Head of caudate nucleus (tissue), 42 donors: ENCODE data around the gene VASH2.
A peak's percentile ranks its signal among the peaks of the same experiment; 100 is the strongest.
"Not testable (repeated sequence)": the region's sequence is repeated elsewhere in the genome, so short reads cannot be mapped to it uniquely, and the experiment has no call there.

Experiments used
- DNase-seq, 42 donors: peaks; one replicate each; pipeline versions ENCODE4 v3.0.0 to v3.0.0-alpha.2; 2020 to 2021; ENCODE audit warnings: mixed read lengths in 7 of 42
- intact Hi-C: fragments of 100-400 bp; cut with DNase I; formaldehyde crosslinking; loops from one replicate; pipeline ENCODE4 v1.15.0; 2022

Gene VASH2

GRCh38 chr1:212951947-212952640 lies 1.8 kb downstream of the VASH2 start:
- intact Hi-C loops, result no loop called here
- no peak for DNase-seq

DNA sequence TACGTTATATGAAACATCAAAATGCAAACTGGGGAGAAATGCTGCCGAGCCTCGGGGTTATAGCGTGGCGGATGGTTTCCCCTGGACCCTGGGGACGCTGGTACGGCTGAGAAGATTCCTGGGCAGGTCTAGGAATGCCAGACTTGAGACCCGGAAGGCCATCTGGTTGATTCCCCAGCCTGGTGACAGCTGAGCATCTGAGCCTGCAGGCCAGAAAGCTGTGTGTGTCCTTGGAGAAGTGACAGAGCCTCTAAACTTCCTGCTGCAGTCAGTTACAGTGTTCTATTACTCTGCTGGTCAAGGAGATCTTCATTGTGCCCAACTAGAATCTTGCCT lies 2.3 kb downstream of the VASH2 start:
- DNase-seq, result no peak
- intact Hi-C loops, result no loop called here

GRCh38 chr1:212953321-212953720 lies 3.0 kb downstream of the VASH2 start:
- intact Hi-C loops, result no loop called here
- no peak for DNase-seq

- no peak for DNase-seq
- intact Hi-C loops, result no loop called here
Observed at GRCh38 chr1:212954514-212954913, 4.2 kb downstream of the VASH2 start.

- intact Hi-C loops, result no loop called here
- no peak for DNase-seq
Observed at GRCh38 chr1:212955098-212955497, 4.8 kb downstream of the VASH2 start.

- intact Hi-C loops, result no loop called here
- DNase-seq, result no peak
Observed at GRCh38 chr1:212955961-212956620, 5.8 kb downstream of the VASH2 start.

- intact Hi-C loops, result no loop called here
- no peak for DNase-seq
Observed at GRCh38 chr1:212957546-212957945, 7.2 kb downstream of the VASH2 start.

DNA sequence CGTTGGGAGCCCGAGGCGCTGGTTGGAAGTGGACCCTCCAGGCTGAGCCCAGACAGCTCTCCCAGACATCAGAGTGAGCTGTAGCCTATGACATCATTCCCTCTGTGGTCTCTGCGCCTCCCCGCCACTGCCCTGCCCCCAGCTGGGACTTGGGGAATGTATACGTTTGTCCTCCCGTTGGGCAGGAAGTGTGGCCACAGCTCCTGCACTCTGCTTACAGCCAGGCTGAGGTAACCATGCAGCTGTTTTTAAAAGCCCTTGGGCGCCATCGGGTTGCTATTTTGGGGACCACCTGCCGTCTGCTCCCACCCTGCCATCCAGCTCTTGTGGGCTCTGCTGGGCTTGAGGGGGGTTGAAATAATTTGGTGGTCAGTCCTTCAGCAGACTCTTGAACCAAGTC lies 7.8 kb downstream of the VASH2 start:
- intact Hi-C loops, result no loop called here
- no peak for DNase-seq

DNA sequence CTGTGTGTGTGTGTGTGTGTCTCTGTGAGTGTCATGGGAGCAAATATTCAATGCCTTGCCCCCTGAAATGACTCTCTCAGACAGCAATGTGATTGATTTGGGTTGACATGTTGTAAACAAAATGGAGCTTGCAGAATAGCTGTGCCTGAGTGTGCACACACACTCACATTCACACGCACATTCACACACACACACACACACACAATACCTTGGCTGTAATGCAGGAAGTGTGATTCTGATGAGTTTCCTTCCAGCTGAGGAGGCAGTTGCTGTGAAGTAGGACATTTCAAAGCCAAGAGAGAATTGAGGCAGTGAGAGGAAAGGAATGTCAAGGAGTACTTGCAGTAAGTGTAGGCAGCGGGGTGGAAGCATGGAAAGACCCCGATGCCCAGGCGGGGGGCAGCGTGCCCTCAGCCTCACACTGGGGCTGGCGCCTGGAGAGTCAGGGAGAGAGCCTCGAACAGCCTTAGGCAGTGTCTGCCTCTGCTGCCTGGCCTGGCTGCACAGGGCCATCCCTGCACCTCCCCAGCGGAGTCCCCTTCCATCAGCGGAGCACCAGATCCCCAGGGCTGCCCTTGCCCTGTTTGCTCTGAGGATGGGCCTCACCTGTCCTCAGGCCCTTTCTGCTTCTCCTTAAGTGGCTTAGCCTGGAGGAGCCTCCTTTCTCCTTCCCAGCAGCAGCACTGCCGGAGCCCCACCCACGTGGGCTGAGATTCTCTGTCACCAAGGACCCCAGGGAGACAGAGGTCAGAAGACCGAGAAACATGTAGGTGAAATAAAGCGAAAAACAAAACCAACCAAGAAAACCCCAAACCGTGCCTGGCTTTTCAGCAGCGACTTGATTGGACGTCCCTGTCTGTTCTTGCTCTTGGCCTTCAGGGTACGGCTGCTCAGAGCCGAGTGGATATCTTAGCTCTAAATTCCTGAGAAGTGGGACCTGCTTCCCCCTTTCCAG lies 9.2 kb downstream of the VASH2 start:
- DNase-seq, result no peak

DNA sequence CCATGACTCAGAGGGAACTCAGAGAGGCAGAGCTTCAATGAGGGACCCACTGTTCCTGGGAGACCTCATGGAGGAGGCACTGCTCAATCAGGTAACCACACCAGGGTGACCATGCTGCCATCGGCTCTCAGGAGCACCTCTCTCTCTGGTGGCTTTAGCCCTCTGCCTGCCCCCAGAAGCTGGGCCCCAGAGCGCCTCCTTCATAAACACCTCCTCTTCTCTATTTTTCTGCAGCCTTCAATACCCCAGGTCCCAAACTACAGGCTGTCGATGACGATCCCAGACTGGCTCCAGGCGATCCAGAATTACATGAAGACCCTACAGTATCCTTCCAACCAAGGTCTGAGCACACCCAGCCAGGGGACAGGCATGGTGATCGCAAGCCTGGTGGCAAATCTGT lies 10.6 kb downstream of the VASH2 start:
- intact Hi-C loops, result no loop called here

More for the DNA sequence above, 9.2 kb downstream of the VASH2 start:
- intact Hi-C loops, result no loop called here

DNA sequence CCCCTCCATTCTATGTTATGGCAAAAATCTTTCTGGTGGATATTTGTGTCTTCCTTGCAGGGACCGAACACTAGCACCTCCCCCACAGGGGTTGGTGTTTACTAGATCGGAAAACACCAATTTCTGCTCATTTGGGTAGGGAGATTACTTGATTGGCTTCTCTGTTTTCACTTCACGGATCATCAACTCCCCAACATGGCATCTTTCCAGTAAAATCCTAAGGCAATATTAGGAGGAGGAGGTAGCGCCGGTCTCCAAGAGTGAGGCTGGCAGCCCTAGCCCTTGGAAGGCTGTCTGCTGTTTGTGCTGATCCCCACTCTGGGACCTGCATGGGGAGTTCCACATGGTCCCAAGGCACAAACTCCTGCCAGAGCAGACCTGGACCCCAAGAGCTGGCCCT lies 12.2 kb downstream of the VASH2 start:
- intact Hi-C loops, result no loop called here
- DNase-seq, result no peak

More for the DNA sequence above, 10.6 kb downstream of the VASH2 start:
- DNase-seq, result no peak

DNA sequence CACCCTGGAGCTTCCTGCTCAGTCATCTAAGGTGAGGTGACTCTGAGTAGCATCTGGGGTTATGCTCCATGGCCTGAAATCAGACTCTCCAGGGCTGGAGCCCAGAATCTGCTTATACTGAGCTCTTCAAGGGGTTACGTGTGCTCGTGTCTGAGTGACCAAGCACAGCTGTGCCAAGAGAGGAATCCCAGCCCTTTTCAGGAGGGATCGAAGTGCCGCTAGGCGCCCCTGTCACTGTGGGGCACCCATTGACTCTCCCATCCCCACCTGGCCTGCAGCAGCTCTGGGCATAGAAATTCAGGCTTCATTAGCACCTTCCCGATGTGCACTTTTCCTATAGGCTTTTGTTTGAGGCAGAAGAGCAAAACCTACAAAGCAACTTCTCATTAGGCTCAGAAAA lies 13.8 kb downstream of the VASH2 start:
- intact Hi-C loops, result no loop called here
- no peak for DNase-seq

DNA sequence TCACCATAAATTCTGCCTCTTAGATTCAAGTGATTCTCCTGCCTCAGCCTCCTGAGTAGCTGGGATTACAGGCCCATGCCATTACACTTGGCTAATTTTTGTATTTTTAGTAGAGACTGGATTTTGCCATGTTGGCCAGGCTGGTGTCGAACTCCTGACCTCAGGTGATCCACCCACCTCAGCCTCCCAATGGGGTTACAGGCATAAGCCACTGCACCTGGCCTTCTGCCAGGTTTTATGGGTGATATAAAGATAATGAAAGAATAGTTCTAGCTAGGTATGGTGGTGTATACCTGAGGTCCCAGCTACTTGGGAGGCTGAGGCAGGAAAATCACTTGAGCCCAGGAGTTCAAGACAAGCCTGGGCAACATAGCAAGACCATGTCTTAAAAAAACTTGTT lies 14.7 kb downstream of the VASH2 start:
- intact Hi-C loops, result not testable (repeated sequence)

GRCh38 chr1:212966616-212967015 lies 16.3 kb downstream of the VASH2 start:
- no peak for DNase-seq
- intact Hi-C loops, result no loop called here

More for the DNA sequence above, 14.7 kb downstream of the VASH2 start:
- not testable (repeated sequence) for DNase-seq

- peak in 2 of 42 donors; percentile 8 to 17 for DNase-seq
- intact Hi-C loops, result no loop called here
Observed at GRCh38 chr1:212967801-212968200, 17.5 kb downstream of the VASH2 start.

DNA sequence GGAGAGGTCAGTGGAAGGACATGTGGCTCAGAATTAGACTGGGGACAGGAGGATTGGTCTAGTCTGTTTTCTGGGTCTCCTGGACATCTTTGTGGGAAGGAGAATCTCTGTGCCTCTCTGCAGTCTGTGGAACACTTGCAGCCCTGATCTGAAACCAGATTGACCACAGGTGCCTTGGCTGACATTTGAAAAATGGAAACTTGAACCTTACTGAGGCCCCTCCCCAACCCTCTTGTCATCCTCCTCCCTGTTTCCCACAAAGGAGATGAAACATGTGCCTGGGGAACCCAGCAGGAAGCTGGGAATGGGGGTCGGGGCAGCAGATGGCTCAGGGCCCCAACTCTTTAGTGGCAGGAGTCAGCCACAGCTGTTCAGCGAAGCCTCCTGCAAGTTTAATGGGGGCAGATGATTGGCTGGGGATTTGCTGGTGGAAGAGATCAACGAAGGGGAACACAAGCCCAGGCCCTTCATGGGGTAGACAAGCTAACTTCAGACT lies 18.1 kb downstream of the VASH2 start:
- peak in 1 of 42 donors; percentile 7 for DNase-seq

GRCh38 chr1:212970085-212970484 lies 19.7 kb downstream of the VASH2 start:
- DNase-seq, result peak in 1 of 42 donors; percentile 6
- intact Hi-C loops, result no loop called here

More for the DNA sequence above, 18.1 kb downstream of the VASH2 start:
- intact Hi-C loops, result no loop called here

GRCh38 chr1:212971312-212971711 lies 21.0 kb downstream of the VASH2 start:
- intact Hi-C loops, result no loop called here
- peak in 2 of 42 donors; percentile 0 to 18 for DNase-seq

DNA sequence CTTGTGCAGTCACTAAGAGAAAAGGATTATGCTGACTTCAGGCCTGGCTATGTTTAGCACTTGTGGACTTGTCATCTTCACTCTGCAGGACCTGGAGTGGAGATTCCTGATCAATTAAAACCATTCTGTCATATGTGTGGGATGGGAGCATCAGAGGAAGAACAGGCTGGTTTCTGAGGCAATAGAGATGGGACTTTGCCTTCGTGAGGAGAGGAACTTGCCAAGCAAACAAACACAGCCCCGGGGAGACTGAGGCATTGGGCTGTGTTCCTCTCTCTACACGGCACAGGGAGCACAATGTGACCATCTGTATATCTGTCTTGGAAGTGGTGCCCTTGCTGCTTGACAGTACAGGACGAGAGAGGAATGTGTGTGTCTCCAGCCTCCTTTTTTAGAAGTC lies 23.1 kb downstream of the VASH2 start:
- intact Hi-C loops, result no loop called here
- peak in 1 of 42 donors; percentile 3 for DNase-seq

DNA sequence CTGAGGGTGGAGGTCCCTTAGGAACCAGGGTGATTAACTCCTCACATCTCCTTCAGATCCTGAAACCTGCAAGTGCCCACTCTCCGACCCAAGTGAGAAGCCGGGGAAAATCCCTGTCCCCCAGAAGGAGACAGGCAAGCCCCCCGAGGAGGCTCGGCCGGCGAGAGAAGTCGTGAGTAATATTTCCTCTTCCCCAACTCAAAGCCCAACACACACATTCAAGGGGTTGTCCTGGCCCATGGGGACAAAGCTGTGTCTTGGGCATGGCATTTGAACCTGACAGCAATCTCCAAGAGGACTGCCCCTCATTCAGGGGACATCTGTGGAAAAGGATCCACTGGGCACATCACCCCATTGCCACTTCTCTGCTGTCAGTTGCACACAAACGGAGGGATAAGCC lies 23.6 kb downstream of the VASH2 start:
- intact Hi-C loops, result no loop called here
- DNase-seq, result peak in 2 of 42 donors; percentile 1 to 10
